K562 (cell line): ENCODE results near the gene KCNG1. TPM values are rescaled to one million over a fixed set of nuclear protein-coding genes. Genes with fewer than 3 reads are reported as not detected.
A peak's percentile ranks its signal among the peaks of the same experiment; 100 is the strongest.

Experiments
- CBFA2T2 ChIP-seq: fragments of 450-650 bp; conservative IDR thresholded peaks from 2 replicates; pipeline ENCODE4 v1.6.1; 2017; ENCODE audit warnings: mild to moderate bottlenecking
- CREB3L1 ChIP-seq: fragments of 450-650 bp; IDR thresholded peaks from 2 replicates; pipeline ENCODE4 v1.6.1; 2014; ENCODE audit warnings: low read depth, mild to moderate bottlenecking, moderate library complexity, borderline replicate concordance
- DIDO1 ChIP-seq: fragments of 450-650 bp; IDR thresholded peaks from 2 replicates; pipeline ENCODE4 v1.6.1; 2016; ENCODE audit warnings: low read depth, missing biosample characterization, missing genetic modification characterization
- GABPA ChIP-seq: fragments of 200-800 bp; sonication (Bioruptor generic); conservative IDR thresholded peaks from 2 replicates; pipeline ENCODE4 v1.6.1; 2016; ENCODE audit warnings: low read depth, missing genetic modification characterization, missing compliant biosample characterization
- GATA2 ChIP-seq: sonication (generic); formaldehyde crosslinking; IDR thresholded peaks from 2 replicates; pipeline ENCODE4 v1.4.0; 2020; ENCODE audit warnings: mild to moderate bottlenecking, missing genetic modification reagents
- KLF16 ChIP-seq: IDR thresholded peaks from 2 replicates; pipeline ENCODE4 v1.6.1; 2016; ENCODE audit warnings: antibody characterized with exemption
- MAFF ChIP-seq: IDR thresholded peaks from 2 replicates; pipeline ENCODE4 v1.6.1; 2012; ENCODE audit warnings: low read length, improper control_type of control experiment
- MCM5 ChIP-seq: fragments of 450-650 bp; IDR thresholded peaks from 2 replicates; pipeline ENCODE4 v1.6.1; 2016; ENCODE audit warnings: low read depth
- MIER1 ChIP-seq: fragments of 450-650 bp; IDR thresholded peaks from 2 replicates; pipeline ENCODE4 v1.6.1; 2016; ENCODE audit warnings: antibody characterized with exemption, mild to moderate bottlenecking, low read depth
- MYBL2 ChIP-seq, 2 experiments: fragments of 450-650 bp in 1 of 2; sonication (generic) in 1 of 2; formaldehyde crosslinking in 1 of 2; IDR thresholded peaks; 2 replicates each; pipeline versions ENCODE4 v1.6.1 to v1.8.1; 2017 to 2022; ENCODE audit warnings: borderline replicate concordance in 1 of 2, inconsistent platforms in 1 of 2, low read depth in 1 of 2, mild to moderate bottlenecking in 1 of 2, missing genetic modification reagents in 1 of 2, moderate library complexity in 1 of 2
- NFXL1 ChIP-seq: fragments of 450-650 bp; formaldehyde crosslinking; IDR thresholded peaks from 2 replicates; pipeline ENCODE4 v1.4.0; 2021; ENCODE audit warnings: mild to moderate bottlenecking
- PML ChIP-seq: IDR thresholded peaks from 2 replicates; pipeline ENCODE4 v1.6.1; 2012; ENCODE audit warnings: low read length, inconsistent platforms
- PTBP1 ChIP-seq: fragments of 200-400 bp; formaldehyde crosslinking; IDR thresholded peaks from 2 replicates; pipeline ENCODE4 v1.6.1; 2017; ENCODE audit warnings: low read depth, low read length
- SREBF2 ChIP-seq: sonication (generic); formaldehyde crosslinking; IDR thresholded peaks from 2 replicates; pipeline ENCODE4 v1.4.0; 2020; ENCODE audit warnings: mild to moderate bottlenecking, missing genetic modification reagents
- SRSF9 ChIP-seq: fragments of 200-400 bp; formaldehyde crosslinking; IDR thresholded peaks from 2 replicates; pipeline ENCODE4 v1.6.1; 2017; ENCODE audit warnings: low read depth, low read length, borderline replicate concordance
- TFAM ChIP-seq: fragments of 250-450 bp; sonication (Bioruptor Pico); conservative IDR thresholded peaks from 2 replicates; pipeline ENCODE4 v1.5.0; 2021; ENCODE audit warnings: mild to moderate bottlenecking, moderate library complexity
- TRIM25 ChIP-seq: fragments of 450-650 bp; IDR thresholded peaks from 2 replicates; pipeline ENCODE4 v1.7.0; 2016; ENCODE audit warnings: borderline replicate concordance
- ZBTB9 ChIP-seq: fragments of 450-650 bp; formaldehyde crosslinking; IDR thresholded peaks from 2 replicates; pipeline ENCODE4 v1.4.0; 2020; ENCODE audit warnings: mild to moderate bottlenecking, moderate library complexity
- ZC3H4 ChIP-seq: sonication (generic); formaldehyde crosslinking; IDR thresholded peaks from 2 replicates; pipeline ENCODE4 v1.9.0; 2021; ENCODE audit warnings: missing genetic modification reagents, borderline replicate concordance
- ZNF431 ChIP-seq: sonication (generic); formaldehyde crosslinking; IDR thresholded peaks from 2 replicates; pipeline ENCODE4 v1.8.0; 2022; ENCODE audit warnings: mild to moderate bottlenecking, missing genetic modification reagents
- ZNF551 ChIP-seq: fragments of 250-450 bp; sonication (Bioruptor Pico); IDR thresholded peaks from 2 replicates; pipeline ENCODE4 v1.5.0; 2021; ENCODE audit warnings: mild to moderate bottlenecking, moderate library complexity
- ZNF584 ChIP-seq: fragments of 200-800 bp; sonication (Bioruptor generic); IDR thresholded peaks from 2 replicates; pipeline ENCODE4 v1.6.1; 2016; ENCODE audit warnings: low read depth, mild to moderate bottlenecking, missing genetic modification characterization, missing compliant biosample characterization
- ZNF707 ChIP-seq: fragments of 250-450 bp; sonication (Bioruptor Pico); conservative IDR thresholded peaks from 2 replicates; pipeline ENCODE4 v1.8.0; 2022; ENCODE audit warnings: inconsistent platforms, mild to moderate bottlenecking, moderate library complexity
- ZNF75A ChIP-seq: fragments of 450-650 bp; formaldehyde crosslinking; IDR thresholded peaks from 2 replicates; pipeline ENCODE4 v1.4.0; 2020; ENCODE audit warnings: mild to moderate bottlenecking
- polyA plus RNA-seq, 8 experiments: library from polyadenylated mRNA; depleted of rRNA in 4 of 8; stranded (reverse) in 5 of 8; unstranded in 3 of 8; fragments of >200 nt; fragmentation: Nextera tagmentation in 2 of 8; fragmentation: Illumina TruSeq in 1 of 8; extraction: Ambion mirVana in 2 of 8; extraction: Trizol in 1 of 8; gene quantifications; 2 replicates each; pipeline versions ENCODE4 v1.2.1 to v1.2.3, GENCODE V29; 2011 to 2014; ENCODE audit warnings: inconsistent platforms in 1 of 8, missing spikeins in 1 of 8
- total RNA-seq, 7 experiments: library from RNA; depleted of rRNA in 6 of 7; stranded (reverse); fragments of >200 nt in 6 of 7; fragmentation: Illumina TruSeq in 2 of 7; extraction: Trizol in 2 of 7; gene quantifications; 2 replicates each; pipeline versions ENCODE4 v1.2.1 to v1.2.3, GENCODE V29; 2011 to 2021; ENCODE audit warnings: low replicate concordance in 1 of 7

Gene KCNG1
- total and polyA plus RNA-seq, 9 of the 15 experiments (the other 6 are each of a cell fraction or from before 2014, with no cell fraction given) = 0.06 to 1.5 (median 0.22) TPM; not detected in 2

- TF ChIP-seq TRIM25 (no peak), NFXL1 (CRISPR knock-in tag) (no peak), ZNF431 (CRISPR knock-in tag) (no peak), MCM5 (no peak), GABPA (no peak), ZBTB9 (CRISPR knock-in tag) (no peak), KLF16 (no peak), MIER1 (no peak), GATA2 (CRISPR knock-in tag) (no peak), DIDO1 (tag) (no peak), MAFF (no peak), ZNF584 (CRISPR knock-in tag) (peak; percentile 79; the same call in 1 of the 2 replicates), PTBP1 (no peak), CREB3L1 (no peak), ZC3H4 (CRISPR knock-in tag) (no peak), SREBF2 (no peak), TFAM (no peak), PML (no peak), ZNF75A (CRISPR knock-in tag) (no peak), MYBL2 (IDR thresholded peaks at IDR 0.05; ENCODE audit: low read depth) (no peak), MYBL2 (CRISPR knock-in tag; IDR thresholded peaks at IDR 0.05; ENCODE audit: borderline replicate concordance) (no peak), ZNF707 (CRISPR knock-in tag) (no peak), CBFA2T2 (no peak), SRSF9 (no peak), ZNF551 (no peak)
Observed at GRCh38 chr20:51036827-51037531, 14.1 kb upstream of the KCNG1 start (continued).
